Gastrocnemius medialis (tissue), 4 donors: ENCODE results near the gene SLC25A47.

Experiments used
- POLR2A ChIP-seq, 2 donors: fragments of 450-650 bp; IDR thresholded peaks; one replicate each; pipeline ENCODE4 v1.6.1; 2017; ENCODE audit warnings: antibody characterized with exemption in 2 of 2, mild to moderate bottlenecking in 2 of 2, moderate library complexity in 2 of 2
- TF ChIP-seq, protein P1 (sequence below), 5 experiments: fragments of 450-650 bp in 3 of 5; fragments of 200-600 bp in 2 of 5; sonication (generic) in 2 of 5; IDR thresholded peaks in 4 of 5; conservative IDR thresholded peaks in 1 of 5; 1 replicate in 4 of 5; 2 replicates in 1 of 5; pipeline ENCODE4 v1.5.1; 2016 to 2019; ENCODE audit warnings: antibody characterized with exemption in 5 of 5, mild to moderate bottlenecking in 3 of 5, moderate library complexity in 3 of 5

DNA sequence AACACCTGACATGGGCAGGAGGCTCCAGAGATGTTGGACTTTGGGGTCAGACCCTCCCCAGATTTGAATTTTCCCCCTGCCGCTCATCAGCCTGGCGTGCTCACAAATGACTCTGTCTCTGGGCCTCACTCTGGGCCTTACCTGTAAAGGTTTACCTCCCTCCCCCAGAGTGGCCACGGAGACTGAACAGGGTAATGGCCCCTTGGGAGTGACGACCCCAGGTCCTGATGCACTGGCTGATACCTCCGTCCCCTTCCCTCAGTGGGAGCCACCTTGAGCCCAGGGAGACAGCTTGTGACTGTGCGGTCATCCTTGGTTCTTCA lies 23.9 kb upstream of the SLC25A47 start:
- TF ChIP-seq, protein P1, sequence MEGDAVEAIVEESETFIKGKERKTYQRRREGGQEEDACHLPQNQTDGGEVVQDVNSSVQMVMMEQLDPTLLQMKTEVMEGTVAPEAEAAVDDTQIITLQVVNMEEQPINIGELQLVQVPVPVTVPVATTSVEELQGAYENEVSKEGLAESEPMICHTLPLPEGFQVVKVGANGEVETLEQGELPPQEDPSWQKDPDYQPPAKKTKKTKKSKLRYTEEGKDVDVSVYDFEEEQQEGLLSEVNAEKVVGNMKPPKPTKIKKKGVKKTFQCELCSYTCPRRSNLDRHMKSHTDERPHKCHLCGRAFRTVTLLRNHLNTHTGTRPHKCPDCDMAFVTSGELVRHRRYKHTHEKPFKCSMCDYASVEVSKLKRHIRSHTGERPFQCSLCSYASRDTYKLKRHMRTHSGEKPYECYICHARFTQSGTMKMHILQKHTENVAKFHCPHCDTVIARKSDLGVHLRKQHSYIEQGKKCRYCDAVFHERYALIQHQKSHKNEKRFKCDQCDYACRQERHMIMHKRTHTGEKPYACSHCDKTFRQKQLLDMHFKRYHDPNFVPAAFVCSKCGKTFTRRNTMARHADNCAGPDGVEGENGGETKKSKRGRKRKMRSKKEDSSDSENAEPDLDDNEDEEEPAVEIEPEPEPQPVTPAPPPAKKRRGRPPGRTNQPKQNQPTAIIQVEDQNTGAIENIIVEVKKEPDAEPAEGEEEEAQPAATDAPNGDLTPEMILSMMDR (IDR thresholded peaks at IDR 0.05 in 4 of 5, conservative IDR thresholded peaks at IDR 0.05 in 1 of 5): no peak
- TF ChIP-seq POLR2A (IDR thresholded peaks at IDR 0.05): no peak
